ENCODE results near the gene MIF.
"Not testable (repeated sequence)": the region's sequence is repeated elsewhere in the genome, so short reads cannot be mapped to it uniquely, and the experiment has no call there.

MIF gene

DNA sequence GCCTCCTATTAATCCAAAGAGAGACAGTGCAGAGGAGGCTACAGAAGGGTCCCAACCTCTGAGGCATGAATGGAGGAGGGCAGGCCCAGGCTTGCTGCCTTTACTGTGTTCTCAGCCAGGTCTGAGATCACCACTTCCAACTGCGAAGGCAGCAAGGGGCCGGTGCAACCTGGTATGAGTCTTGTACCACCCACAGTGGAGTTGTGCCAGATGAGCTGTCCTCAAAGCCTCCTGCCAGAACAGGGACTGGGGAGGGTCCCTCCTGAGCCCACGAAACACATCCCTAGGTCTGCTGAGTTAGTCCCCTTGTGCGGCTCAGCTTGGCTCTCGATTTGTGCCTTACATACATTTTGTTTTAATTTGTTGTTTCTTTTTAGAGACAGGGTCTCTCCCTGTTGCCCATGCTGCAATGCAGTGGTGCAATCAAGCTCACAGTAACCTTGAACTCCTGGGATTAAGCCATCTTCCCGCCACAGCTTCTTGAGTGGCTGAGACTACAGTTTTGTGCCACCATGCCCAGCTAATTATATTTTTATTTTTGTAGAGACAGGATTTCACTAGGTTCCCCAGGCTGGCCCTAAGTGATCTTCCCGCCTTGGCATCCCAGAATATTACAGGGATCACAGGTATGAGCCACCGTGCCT, 9.3 kb downstream of the MIF start:
- DNase-seq (ENCODE audit: low read depth in 2 of 2): no peak

GRCh38 chr22:23904573-23905254, 10.5 kb downstream of the MIF start:
- DNase-seq (ENCODE audit: low read depth in 2 of 2): no peak

DNA sequence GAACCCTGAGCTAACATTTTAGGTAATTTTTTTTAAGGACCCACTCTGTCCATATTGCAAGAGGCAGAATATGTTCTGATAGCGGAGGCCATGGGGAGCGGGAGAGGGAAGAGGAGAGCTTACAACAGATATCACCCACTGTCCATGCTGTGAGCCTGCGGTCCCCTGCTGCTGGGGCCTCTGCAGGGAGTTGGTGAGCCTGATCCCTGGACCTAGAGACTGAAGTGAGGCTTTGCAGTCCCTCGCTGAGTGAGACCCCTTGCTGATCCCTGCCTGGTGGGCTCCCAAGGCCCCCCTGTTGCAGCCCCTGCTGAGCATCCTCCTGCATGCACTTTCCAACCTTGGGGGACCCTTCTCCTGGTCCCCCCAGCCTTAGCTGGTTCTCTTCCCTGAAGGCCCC, 12.5 kb downstream of the MIF start:
- no peak for DNase-seq (ENCODE audit: low read depth in 2 of 2)

DNA sequence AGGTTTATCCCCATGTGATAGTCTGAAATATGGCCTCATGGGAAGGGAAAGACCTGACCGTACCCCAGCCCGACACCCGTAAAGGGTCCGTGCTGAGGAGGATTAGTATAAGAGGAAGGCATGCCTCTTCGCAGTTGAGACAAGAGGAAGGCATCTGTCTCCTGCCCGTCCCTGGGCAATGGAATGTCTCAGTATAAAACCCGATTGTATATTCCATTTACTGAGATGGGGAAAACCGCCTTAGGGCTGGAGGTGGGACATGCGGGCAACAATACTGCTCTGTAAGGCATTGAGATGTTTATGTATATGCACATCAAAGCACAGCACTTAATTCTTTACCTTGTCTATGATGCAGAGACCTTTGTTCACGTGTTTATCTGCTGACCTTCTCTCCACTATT, 13.2 kb downstream of the MIF start:
- DNase-seq (ENCODE audit: low read depth in 2 of 2): not testable (repeated sequence)

- DNase-seq (ENCODE audit: low read depth in 2 of 2): no peak
These were observed 14.5 kb downstream of the MIF start for GRCh38 chr22:23908587-23909205.

GRCh38 chr22:23909296-23909898, 15.2 kb downstream of the MIF start:
- DNase-seq (ENCODE audit: low read depth in 2 of 2): no peak

- no peak for DNase-seq (ENCODE audit: low read depth in 2 of 2)
These were observed 16.5 kb downstream of the MIF start for GRCh38 chr22:23910496-23911190.

DNA sequence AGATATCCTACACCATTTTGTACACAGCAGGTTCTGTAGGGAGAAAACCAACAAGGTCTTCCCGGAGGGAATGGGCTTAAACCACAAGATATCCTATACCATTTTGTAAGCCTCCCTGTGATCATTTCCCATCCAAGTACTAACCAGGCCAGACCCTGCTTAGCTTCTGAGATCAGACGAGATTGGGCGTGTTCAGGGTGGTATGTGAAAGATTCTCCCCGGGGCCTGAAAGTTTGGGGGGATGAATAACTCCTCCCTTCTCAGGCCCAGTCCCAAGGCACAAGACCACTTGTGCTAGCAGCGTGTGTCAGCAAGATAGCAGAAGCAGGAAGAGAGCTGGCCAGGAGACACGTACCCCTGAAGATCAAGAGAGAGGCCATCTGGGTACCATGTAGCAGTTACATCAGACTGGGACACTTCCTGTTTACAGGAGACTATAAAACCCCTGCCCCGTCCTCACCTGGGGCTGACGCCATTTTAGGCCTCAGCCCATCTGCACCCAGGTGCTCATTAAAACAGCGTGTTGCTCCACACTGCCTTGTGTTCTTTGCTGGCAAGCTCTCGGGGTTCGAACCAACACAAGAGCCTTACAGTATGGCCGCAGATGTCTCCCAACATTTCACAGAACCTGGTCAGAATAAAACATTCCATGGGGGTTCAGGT, 17.3 kb downstream of the MIF start:
- no peak for DNase-seq (ENCODE audit: low read depth in 2 of 2)

GRCh38 chr22:23912293-23912903, 18.2 kb downstream of the MIF start:
- DNase-seq (ENCODE audit: low read depth in 2 of 2): no peak

DNA sequence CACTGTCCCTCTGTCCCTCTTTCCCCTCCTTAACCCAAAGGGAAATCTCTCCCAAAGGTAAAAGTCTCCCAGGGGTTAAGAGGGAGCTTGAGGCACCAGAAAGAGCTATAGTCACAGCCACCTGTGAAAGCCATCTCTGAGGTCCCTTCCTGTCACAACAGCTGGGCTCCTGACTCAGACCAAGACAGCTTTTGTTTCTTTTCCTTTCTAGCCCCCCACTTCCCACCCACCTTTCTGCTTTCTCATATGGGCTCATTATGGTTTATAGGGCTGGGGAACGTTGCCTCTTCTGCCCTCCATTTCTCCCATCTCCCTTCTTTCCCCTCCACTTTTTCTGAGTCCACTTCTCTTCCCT, 19.1 kb downstream of the MIF start:
- DNase-seq (ENCODE audit: low read depth in 2 of 2): no peak

GRCh38 chr22:23913661-23914353, 19.6 kb downstream of the MIF start:
- peak; percentile 96 to 97 for DNase-seq (ENCODE audit: low read depth in 2 of 2)

- DNase-seq (ENCODE audit: low read depth in 2 of 2): no peak
These were observed 21.1 kb downstream of the MIF start for GRCh38 chr22:23915290-23915689.

DNA sequence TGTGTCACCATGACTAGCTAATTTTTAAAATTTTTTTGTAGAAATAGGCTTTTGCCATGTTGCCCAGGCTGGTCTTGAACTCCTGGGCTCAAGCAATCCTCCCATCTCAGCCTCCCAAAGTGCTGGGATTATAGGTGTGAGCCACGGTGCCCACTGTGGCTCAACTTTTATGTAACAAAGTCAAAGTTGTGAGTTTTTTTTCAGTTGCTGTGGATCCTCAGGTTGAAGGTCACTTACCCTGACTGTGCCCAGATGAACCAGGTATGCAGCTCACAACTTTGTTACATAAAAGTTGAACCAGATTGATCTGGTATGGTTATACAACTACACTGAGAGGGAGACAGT, 26.1 kb downstream of the MIF start:
- DNase-seq (ENCODE audit: low read depth in 2 of 2): not testable (repeated sequence)

DNA sequence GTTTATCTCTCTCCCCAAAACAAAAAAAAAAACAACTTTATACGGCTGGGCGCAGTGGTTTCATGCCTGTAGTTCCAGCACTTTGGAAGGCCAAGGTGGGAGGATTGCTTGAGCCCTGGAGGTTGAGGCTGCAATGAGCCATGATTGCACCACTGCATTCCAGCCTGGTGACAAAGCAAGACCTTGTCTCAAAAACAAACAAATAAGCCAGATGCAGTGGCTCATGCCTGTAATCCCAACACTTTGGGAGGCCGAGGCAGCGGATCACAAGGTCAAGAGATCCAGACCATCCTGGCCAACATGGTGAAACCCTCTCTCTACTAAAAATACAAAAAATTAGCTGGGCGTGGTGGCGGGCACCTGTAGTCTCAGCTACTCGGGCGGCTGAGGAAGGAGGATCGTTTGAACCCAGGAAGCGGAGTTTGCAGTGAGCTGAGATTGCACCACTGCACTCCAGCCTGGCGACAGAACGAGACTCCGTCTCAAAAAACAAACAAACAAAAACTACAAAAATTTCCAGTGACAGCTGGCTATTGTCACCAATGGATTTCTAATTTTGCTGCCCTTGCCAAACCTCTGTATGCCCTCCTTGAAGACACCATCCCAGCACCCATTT, 27.5 kb downstream of the MIF start:
- DNase-seq (ENCODE audit: low read depth in 2 of 2): not testable (repeated sequence)

- no peak for DNase-seq (ENCODE audit: low read depth in 2 of 2)
These were observed 28.7 kb downstream of the MIF start for GRCh38 chr22:23922921-23923320.

DNA sequence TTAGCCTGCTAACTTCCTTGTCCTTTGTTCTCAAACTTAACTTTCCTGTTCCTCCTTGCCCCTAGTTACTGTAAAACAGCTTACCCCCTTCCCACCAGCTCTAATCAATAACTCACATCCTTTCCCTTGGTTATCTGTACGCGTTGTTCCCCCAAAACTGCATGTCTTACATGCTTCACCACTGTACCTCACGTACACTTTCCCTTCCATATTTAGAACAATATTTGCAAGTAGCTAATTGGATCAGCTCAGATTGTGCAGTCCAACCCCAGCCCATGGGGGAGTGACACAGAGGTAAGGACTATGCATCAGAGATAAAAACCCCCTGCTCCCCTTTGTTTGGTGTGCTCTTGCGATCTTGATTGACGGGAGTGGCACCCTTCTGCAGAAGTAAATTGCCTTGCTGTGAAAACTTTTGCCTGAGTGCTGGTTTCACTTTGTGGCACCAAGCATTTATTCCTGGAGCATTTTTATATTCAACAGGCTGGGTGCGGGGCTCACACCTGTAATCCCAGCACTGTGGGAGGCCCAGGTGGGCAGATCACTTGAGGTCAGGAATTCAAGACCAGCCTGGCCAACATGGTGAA, 30.9 kb downstream of the MIF start:
- DNase-seq (ENCODE audit: low read depth in 2 of 2): no peak

DNA sequence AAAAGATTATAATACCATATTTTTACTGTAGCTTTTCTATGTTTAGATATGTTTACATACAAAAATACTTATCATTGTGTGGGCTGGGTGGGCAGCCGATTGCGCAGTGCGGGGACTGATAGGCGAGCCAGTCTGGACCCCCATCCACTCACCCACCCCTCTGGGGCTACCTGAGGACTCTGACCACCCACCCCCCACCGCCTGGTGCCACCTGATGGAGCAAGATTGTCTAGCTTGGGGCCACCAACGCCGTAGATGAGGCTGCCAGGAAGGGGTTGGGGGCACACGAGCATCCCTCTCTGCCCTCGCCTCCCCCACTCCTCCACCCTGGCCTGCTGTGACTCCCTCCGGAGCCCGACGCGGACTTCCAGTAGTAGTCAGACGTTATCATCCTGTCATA, 32.4 kb downstream of the MIF start:
- DNase-seq (ENCODE audit: low read depth in 2 of 2): no peak

DNA sequence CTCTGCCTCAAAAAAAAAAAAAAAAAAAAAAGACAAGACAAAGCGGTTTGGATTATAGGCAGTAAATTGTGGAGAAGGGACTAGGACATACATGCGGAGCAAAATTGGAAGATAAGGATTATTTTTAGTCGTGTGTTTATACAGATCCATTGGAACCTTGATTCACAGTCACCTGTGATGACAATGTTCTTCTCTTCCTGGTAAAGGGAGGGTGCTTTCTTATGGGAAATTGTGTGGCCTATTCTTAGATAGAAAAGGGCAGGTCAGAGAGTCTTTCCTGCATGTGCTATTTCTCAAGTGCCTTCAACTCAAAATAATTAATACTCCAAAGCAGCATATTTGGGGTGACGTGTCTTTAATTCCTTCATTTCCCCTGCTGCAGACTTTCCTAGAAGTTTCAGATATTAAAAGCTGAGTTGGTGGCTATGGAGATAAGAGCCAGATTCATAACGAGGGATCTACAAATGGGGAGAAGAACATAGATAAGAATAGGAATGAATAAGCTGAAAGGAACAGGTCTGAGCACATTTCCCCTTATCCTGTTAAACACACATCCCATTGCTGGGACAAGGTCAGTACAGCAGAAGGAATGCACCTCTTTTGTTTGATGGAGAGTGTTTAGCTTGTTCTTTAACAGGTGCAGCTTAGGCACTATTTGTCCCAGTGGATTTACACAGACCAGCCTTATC, 44.3 kb downstream of the MIF start:
- no peak for DNase-seq (ENCODE audit: low read depth in 2 of 2)

DNA sequence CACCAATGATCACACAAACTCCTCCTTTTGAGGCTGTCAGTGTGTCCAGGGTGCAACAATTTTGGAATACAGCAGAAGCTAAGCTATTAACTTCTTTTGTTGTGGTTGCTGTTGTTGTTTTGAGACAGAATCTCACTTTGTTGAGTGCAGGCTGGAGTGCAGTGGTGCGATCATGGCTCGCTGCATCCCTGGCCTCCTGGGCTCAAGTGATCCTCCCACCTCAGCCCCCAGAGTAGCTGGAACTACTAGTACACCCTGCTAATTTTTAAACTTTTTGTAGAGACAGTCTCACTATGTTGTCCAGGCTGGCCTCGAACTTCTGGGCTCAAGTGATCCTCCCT, 44.8 kb downstream of the MIF start:
- no peak for DNase-seq (ENCODE audit: low read depth in 2 of 2)

GRCh38 chr22:23940166-23940565, 46.0 kb downstream of the MIF start:
- not testable (repeated sequence) for DNase-seq (ENCODE audit: low read depth in 2 of 2)

Data from fibroblast of skin of left quadriceps (primary cell).